Esophagus muscularis mucosa (tissue), 4 donors: ENCODE data around the gene FLII.

Source experiments
- CTCF ChIP-seq, 3 experiments: fragments of 200-600 bp in 2 of 3; fragments of 450-650 bp in 1 of 3; sonication (generic) in 2 of 3; IDR thresholded peaks; one replicate each; pipeline ENCODE4 v1.5.1; 2017 to 2019; ENCODE audit warnings: antibody characterized with exemption in 3 of 3, mild to moderate bottlenecking in 2 of 3, moderate library complexity in 1 of 3
- EP300 ChIP-seq: sonication (generic); formaldehyde crosslinking; IDR thresholded peaks from one replicate; pipeline ENCODE4 v1.6.1; 2017; ENCODE audit warnings: antibody characterized with exemption
- POLR2A ChIP-seq: fragments of 450-650 bp; IDR thresholded peaks from one replicate; pipeline ENCODE4 v1.6.1; 2017; ENCODE audit warnings: antibody characterized with exemption, moderate library complexity, mild to moderate bottlenecking, low read depth
- POLR2AphosphoS5 ChIP-seq, 2 donors: sonication (generic); formaldehyde crosslinking; IDR thresholded peaks; one replicate each; pipeline ENCODE4 v1.6.1; 2017; ENCODE audit warnings: antibody characterized with exemption in 2 of 2

GRCh38 chr17:18280249-18280648 is 21.7 kb upstream of the FLII start:
- no peak for TF ChIP-seq POLR2A
- no peak for TF ChIP-seq CTCF (IDR thresholded peaks at IDR 0.05)
- TF ChIP-seq EP300: no peak
- no peak for TF ChIP-seq POLR2AphosphoS5 (IDR thresholded peaks at IDR 0.05)
